Neural cell (in vitro differentiated cells): ENCODE results near the gene CYCS. TPM values are rescaled to one million over a fixed set of nuclear protein-coding genes. Genes with fewer than 3 reads are reported as not detected.

Source experiments
- H2AFZ ChIP-seq: fragments of 200-600, 300-800 bp; sonication (generic), shearing (Covaris generic); 2 replicates; pipeline ENCODE4 v1.6.0; 2014; ENCODE audit warnings: low read depth, mild to moderate bottlenecking, antibody characterized with exemption, low read length, moderate library complexity
- H3F3A ChIP-seq: fragments of 200-600 bp; shearing (Covaris generic); 2 replicates; pipeline ENCODE4 v1.6.1; 2016; ENCODE audit warnings: mild to moderate bottlenecking, moderate library complexity, mixed read lengths, antibody characterized with exemption, low read length; ENCODE audit not compliant: insufficient read depth, poor library complexity, severe bottlenecking
- H3K27ac ChIP-seq: fragments of 200-600, 300-800 bp; sonication (generic), shearing (Covaris generic); 2 replicates; pipeline ENCODE4 v1.5.1; 2014; ENCODE audit warnings: mild to moderate bottlenecking, low read length, moderate library complexity
- H3K27me3 ChIP-seq: fragments of 300-800, 200-600 bp; sonication (generic), shearing (Covaris generic); 2 replicates; pipeline ENCODE4 v1.6.0; 2014; ENCODE audit warnings: mild to moderate bottlenecking, low read depth, low read length, moderate library complexity; ENCODE audit not compliant: insufficient read depth
- H3K36me3 ChIP-seq: fragments of 300-800, 200-600 bp; sonication (generic), shearing (Covaris generic); 2 replicates; pipeline ENCODE4 v1.5.1; 2014; ENCODE audit warnings: mild to moderate bottlenecking, antibody characterized with exemption, low read length, moderate library complexity; ENCODE audit not compliant: insufficient read depth
- H3K4me2 ChIP-seq: fragments of 300-800, 200-600 bp; sonication (generic), shearing (Covaris generic); 2 replicates; pipeline ENCODE4 v1.6.0; 2014; ENCODE audit warnings: mild to moderate bottlenecking, low read length
- H3K4me3 ChIP-seq: fragments of 300-800, 200-600 bp; sonication (generic), shearing (Covaris generic); 2 replicates; pipeline ENCODE4 v1.5.1; 2014; ENCODE audit warnings: mild to moderate bottlenecking, low read length, moderate library complexity
- H3K79me2 ChIP-seq: fragments of 200-600 bp; shearing (Covaris generic); replicated peaks from 2 replicates; pipeline ENCODE4 v1.6.0; 2014; ENCODE audit warnings: mild to moderate bottlenecking, low read length, moderate library complexity; ENCODE audit not compliant: insufficient read depth
- H3K9ac ChIP-seq: fragments of 300-800, 200-600 bp; sonication (generic), shearing (Covaris generic); 2 replicates; pipeline ENCODE4 v1.6.1; 2016; ENCODE audit warnings: mild to moderate bottlenecking, low read length, mixed read lengths
- H3K9me2 ChIP-seq: fragments of 200-600 bp; shearing (Covaris generic); 2 replicates; pipeline ENCODE4 v1.6.1; 2016; ENCODE audit warnings: mild to moderate bottlenecking, low read length, mixed read lengths; ENCODE audit not compliant: insufficient read depth
- H3K9me3 ChIP-seq: fragments of 200-600, 300-800 bp; sonication (generic), shearing (Covaris generic); 2 replicates; pipeline ENCODE4 v1.6.1; 2016; ENCODE audit warnings: mild to moderate bottlenecking, mixed run types, low read length, moderate library complexity, mixed read lengths
- H4K20me1 ChIP-seq: fragments of 200-600 bp; shearing (Covaris generic); 2 replicates; pipeline ENCODE4 v1.6.1; 2016; ENCODE audit warnings: mild to moderate bottlenecking, mixed run types; ENCODE audit not compliant: insufficient read depth
- CTCF ChIP-seq: fragments of 450-650 bp; IDR thresholded peaks from 2 replicates; pipeline ENCODE4 v1.5.1; 2014; ENCODE audit warnings: antibody characterized with exemption, mild to moderate bottlenecking, moderate library complexity; ENCODE audit not compliant: poor library complexity, severe bottlenecking
- EP300 ChIP-seq: fragments of 450-650 bp; conservative IDR thresholded peaks from 2 replicates; pipeline ENCODE4 v1.6.1; 2014; ENCODE audit warnings: antibody characterized with exemption, mild to moderate bottlenecking, moderate library complexity; ENCODE audit not compliant: poor library complexity, severe bottlenecking
- EZH2 ChIP-seq: fragments of 200-600, 300-800 bp; shearing (Covaris generic), sonication (generic); IDR thresholded peaks from 2 replicates; pipeline ENCODE4 v1.6.1; 2014; ENCODE audit warnings: antibody characterized with exemption, low read length, borderline replicate concordance, mild to moderate bottlenecking; ENCODE audit not compliant: insufficient read depth, poor library complexity, severe bottlenecking
- MXI1 ChIP-seq: fragments of 450-650 bp; conservative IDR thresholded peaks from 2 replicates; pipeline ENCODE4 v1.6.1; 2014; ENCODE audit warnings: antibody characterized with exemption, mild to moderate bottlenecking; ENCODE audit not compliant: poor library complexity, severe bottlenecking
- POLR2AphosphoS5 ChIP-seq: IDR thresholded peaks from 2 replicates; pipeline ENCODE4 v1.6.1; 2012
- RAD21 ChIP-seq: fragments of 450-650 bp; conservative IDR thresholded peaks from 2 replicates; pipeline ENCODE4 v1.6.1; 2014; ENCODE audit warnings: antibody characterized with exemption, mild to moderate bottlenecking, moderate library complexity
- REST ChIP-seq: IDR thresholded peaks from 2 replicates; pipeline ENCODE4 v1.6.1; 2012; ENCODE audit warnings: borderline replicate concordance
- SMC3 ChIP-seq: fragments of 450-650 bp; conservative IDR thresholded peaks from 2 replicates; pipeline ENCODE4 v1.6.1; 2014; ENCODE audit warnings: antibody characterized with exemption, mild to moderate bottlenecking, moderate library complexity; ENCODE audit not compliant: poor library complexity
- TAF1 ChIP-seq: IDR thresholded peaks from 2 replicates; pipeline ENCODE4 v1.6.1; 2012; ENCODE audit warnings: low read depth
- polyA plus RNA-seq: library from polyadenylated mRNA; depleted of rRNA; stranded (reverse); fragments of >200 nt; gene quantifications from 2 replicates; pipeline ENCODE4 v1.2.3, GENCODE V29; 2014

Gene CYCS
- polyA plus RNA-seq, 1 donor from 2014 or later: 198 TPM

GRCh38 chr7:25091779-25092178, 33.3 kb downstream of the CYCS start:
- Histone ChIP-seq H3K4me2 (no peak overlapping the region), H2AFZ (no peak overlapping the region), H3F3A (no peaks in the 10 kb centered on the region), H3K9me3 (no peaks in the 10 kb centered on the region), H3K27ac (no peak overlapping the region), H3K27me3 (no peaks in the 10 kb centered on the region), H3K4me3 (no peak overlapping the region), H3K79me2 (no peaks in the 10 kb centered on the region), H3K9ac (no peak overlapping the region), H3K9me2 (no peaks in the 10 kb centered on the region), H3K36me3 (no peaks in the 10 kb centered on the region), H4K20me1 (no peaks in the 10 kb centered on the region)
- TF ChIP-seq TAF1 (no peak), SMC3 (no peak), REST (no peak), POLR2AphosphoS5 (no peak), EP300 (no peak), MXI1 (no peak), RAD21 (no peak), EZH2 (no peak), CTCF (no peak)

GRCh38 chr7:25091176-25091575, 33.9 kb downstream of the CYCS start:
- no peak for TF ChIP-seq MXI1
- TF ChIP-seq SMC3: no peak
- no peak for TF ChIP-seq POLR2AphosphoS5
- no peak for TF ChIP-seq REST
- no peak for TF ChIP-seq EP300
- TF ChIP-seq RAD21: no peak
- TF ChIP-seq TAF1: no peak
- TF ChIP-seq CTCF: no peak
- no peak for TF ChIP-seq EZH2
- H3K79me2 ChIP-seq: no peaks in the 10 kb centered on the region
- H4K20me1 ChIP-seq: no peaks in the 10 kb centered on the region
- no peaks in the 10 kb centered on the region for H3K9me3 ChIP-seq
- H3K9me2 ChIP-seq: no peaks in the 10 kb centered on the region
- H3K4me3 ChIP-seq: no peak overlapping the region
- no peaks in the 10 kb centered on the region for H3K27me3 ChIP-seq
- H3K9ac ChIP-seq: no peak overlapping the region
- no peaks in the 10 kb centered on the region for H3K36me3 ChIP-seq
- H3F3A ChIP-seq: no peaks in the 10 kb centered on the region
- H2AFZ ChIP-seq: no peak overlapping the region
- H3K27ac ChIP-seq: no peak overlapping the region
- no peak overlapping the region for H3K4me2 ChIP-seq
